Liver (tissue), 9 donors: ENCODE data around the gene PRRG2. TPM values are rescaled to one million over a fixed set of nuclear protein-coding genes. Genes with fewer than 3 reads are reported as not detected.

Source experiments
- DNase-seq: peaks from one replicate; pipeline ENCODE4 v3.0.0-alpha.2; 2017; ENCODE audit warnings: low spot score
- H3K27ac ChIP-seq, 2 donors: one replicate each; pipeline ENCODE4 v1.7.0; 2013; ENCODE audit warnings: inconsistent platforms in 2 of 2, low read length in 2 of 2, control low read depth in 1 of 2, low read depth in 1 of 2, mild to moderate bottlenecking in 1 of 2
- H3K27me3 ChIP-seq, 4 donors: one replicate each; pipeline versions ENCODE4 v1.6.1 to v1.7.0; 2013; ENCODE audit warnings: low read length in 3 of 4, inconsistent platforms in 1 of 4, mild to moderate bottlenecking in 1 of 4, moderate library complexity in 1 of 4; ENCODE audit not compliant: control insufficient read depth in 4 of 4, insufficient read depth in 4 of 4
- H3K36me3 ChIP-seq, 4 donors: one replicate each; pipeline versions ENCODE4 v1.6.1 to v1.7.0; 2013; ENCODE audit warnings: low read length in 3 of 4, mild to moderate bottlenecking in 3 of 4, low read depth in 1 of 4, moderate library complexity in 1 of 4; ENCODE audit not compliant: control insufficient read depth in 4 of 4, insufficient read depth in 3 of 4
- H3K4me1 ChIP-seq, 4 donors: one replicate each; pipeline versions ENCODE4 v1.6.1 to v1.7.0; 2013; ENCODE audit warnings: low read length in 3 of 4, mild to moderate bottlenecking in 3 of 4, moderate library complexity in 1 of 4; ENCODE audit not compliant: control insufficient read depth in 4 of 4, insufficient read depth in 4 of 4
- H3K4me3 ChIP-seq, 3 donors: one replicate each; pipeline versions ENCODE4 v1.6.1 to v1.7.0; 2013; ENCODE audit warnings: low read length in 3 of 3, control low read depth in 1 of 3, low read depth in 1 of 3, mild to moderate bottlenecking in 1 of 3
- H3K9ac ChIP-seq, 2 donors: one replicate each; pipeline ENCODE4 v1.7.0; 2013; ENCODE audit warnings: low read length in 2 of 2, mild to moderate bottlenecking in 2 of 2, moderate library complexity in 2 of 2, control low read depth in 1 of 2, low read depth in 1 of 2
- H3K9me3 ChIP-seq, 4 donors: one replicate each; pipeline versions ENCODE4 v1.6.1 to v1.7.0; 2013; ENCODE audit warnings: low read length in 3 of 4; ENCODE audit not compliant: control insufficient read depth in 4 of 4
- ATF3 ChIP-seq: IDR thresholded peaks from 2 replicates; pipeline ENCODE4 v1.6.1; 2016; ENCODE audit warnings: antibody characterized with exemption
- CTCF ChIP-seq: fragments of 150-350 bp; IDR thresholded peaks from 2 replicates; pipeline ENCODE4 v1.5.1; 2017; ENCODE audit warnings: improper control_type of control experiment, low read depth, low read length; ENCODE audit not compliant: missing input control
- EGR1 ChIP-seq, 2 donors: IDR thresholded peaks; 2 replicates each; pipeline ENCODE4 v1.6.1; 2016 to 2018; ENCODE audit warnings: antibody characterized with exemption in 2 of 2, low read depth in 2 of 2
- FOXA1 ChIP-seq: IDR thresholded peaks from 2 replicates; pipeline ENCODE4 v1.6.1; 2016; ENCODE audit warnings: antibody characterized with exemption
- GABPA ChIP-seq, 2 donors: IDR thresholded peaks in 1 of 2; conservative IDR thresholded peaks in 1 of 2; 2 replicates each; pipeline ENCODE4 v1.6.1; 2016; ENCODE audit warnings: antibody characterized with exemption in 2 of 2, mild to moderate bottlenecking in 1 of 2, moderate library complexity in 1 of 2
- HNF4A ChIP-seq, 2 donors: conservative IDR thresholded peaks; 2 replicates each; pipeline ENCODE4 v1.6.1; 2016; ENCODE audit warnings: antibody characterized with exemption in 2 of 2, mild to moderate bottlenecking in 2 of 2
- JUND ChIP-seq, 2 donors: IDR thresholded peaks; 2 replicates each; pipeline ENCODE4 v1.6.1; 2016; ENCODE audit warnings: antibody characterized with exemption in 2 of 2
- MAX ChIP-seq: IDR thresholded peaks from 2 replicates; pipeline ENCODE4 v1.6.1; 2016; ENCODE audit warnings: antibody characterized with exemption
- NR2F2 ChIP-seq: IDR thresholded peaks from 2 replicates; pipeline ENCODE4 v1.6.1; 2016; ENCODE audit warnings: antibody characterized with exemption
- RAD21 ChIP-seq, 2 donors: IDR thresholded peaks; 2 replicates each; pipeline ENCODE4 v1.6.1; 2016; ENCODE audit warnings: antibody characterized with exemption in 2 of 2, mild to moderate bottlenecking in 2 of 2
- RXRA ChIP-seq, 2 donors: IDR thresholded peaks; 2 replicates each; pipeline ENCODE4 v1.6.1; 2017 to 2018; ENCODE audit warnings: antibody characterized with exemption in 2 of 2, mild to moderate bottlenecking in 1 of 2
- SP1 ChIP-seq: IDR thresholded peaks from 2 replicates; pipeline ENCODE4 v1.6.1; 2018; ENCODE audit warnings: antibody characterized with exemption, mild to moderate bottlenecking
- TAF1 ChIP-seq: conservative IDR thresholded peaks from 2 replicates; pipeline ENCODE4 v1.6.1; 2016; ENCODE audit warnings: antibody characterized with exemption, mild to moderate bottlenecking
- YY1 ChIP-seq: IDR thresholded peaks from 2 replicates; pipeline ENCODE4 v1.6.1; 2016; ENCODE audit warnings: antibody characterized with exemption, mild to moderate bottlenecking
- WGBS: extraction: QIAGEN DNeasy Blood & Tissue Kit; methylation state at CpG from one replicate; pipeline ENCODE4 v1.1.7; 2013; 5-methylcytosine and 5-hydroxymethylcytosine counted together
- polyA plus RNA-seq, 2 donors: library from polyadenylated mRNA; stranded (reverse) in 1 of 2; unstranded in 1 of 2; fragments of 200-250 nt in 1 of 2; fragments of >200 nt in 1 of 2; fragmentation: Nextera tagmentation in 1 of 2; extraction: Ambion mirVana in 1 of 2; gene quantifications; one replicate each; pipeline versions ENCODE4 v1.2.1 to v1.2.3, GENCODE V29; 2013 to 2015
- total RNA-seq, 2 donors: library from RNA; depleted of rRNA; stranded (reverse); fragments of >200 nt; gene quantifications; one replicate each; pipeline ENCODE4 v1.2.3, GENCODE V29; 2014
- TF ChIP-seq, protein P1 (sequence below): IDR thresholded peaks from 2 replicates; pipeline ENCODE4 v1.6.1; 2016; ENCODE audit warnings: antibody characterized with exemption, mild to moderate bottlenecking
- donor health status: healthy.
- donor health status: healthy.
- donor health status: healthy.
- donor health status: healthy.
- donor health status: healthy.

Gene PRRG2
- total and polyA plus RNA-seq, 4 donors: 1.1 to 2.8 (median 2.1) TPM

DNA sequence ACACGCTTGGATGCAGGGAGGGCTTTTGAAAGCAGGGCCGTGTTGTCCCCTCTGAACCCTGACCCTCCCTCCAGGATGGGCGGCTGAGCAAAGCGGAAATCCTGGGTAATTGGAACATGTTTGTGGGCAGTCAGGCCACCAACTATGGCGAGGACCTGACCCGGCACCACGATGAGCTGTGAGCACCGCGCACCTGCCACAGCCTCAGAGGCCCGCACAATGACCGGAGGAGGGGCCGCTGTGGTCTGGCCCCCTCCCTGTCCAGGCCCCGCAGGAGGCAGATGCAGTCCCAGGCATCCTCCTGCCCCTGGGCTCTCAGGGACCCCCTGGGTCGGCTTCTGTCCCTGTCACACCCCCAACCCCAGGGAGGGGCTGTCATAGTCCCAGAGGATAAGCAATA, 38.1 kb upstream of the PRRG2 start:
- H3K36me3 ChIP-seq: peaks cover 16 to 27% (median 18%) of the 10 kb centered on the region in 4 donors
- H3K4me1 ChIP-seq: no peaks in the 10 kb centered on the region
- 92% methylated on average over 14 of the region's 14 CpGs for WGBS
- no peaks in the 10 kb centered on the region for H3K9me3 ChIP-seq
- no peak overlapping the region for H3K27ac ChIP-seq
- TF ChIP-seq GABPA (IDR thresholded peaks at IDR 0.05 in 1 of 2, conservative IDR thresholded peaks at IDR 0.05 in 1 of 2): no peak
- TF ChIP-seq ATF3: no peak
- no peak for TF ChIP-seq FOXA1
- TF ChIP-seq RAD21 (IDR thresholded peaks at IDR 0.05): no peak
- no peak for TF ChIP-seq YY1
- no peak for TF ChIP-seq RXRA (IDR thresholded peaks at IDR 0.05)
- TF ChIP-seq JUND (IDR thresholded peaks at IDR 0.05): no peak
- no peak for DNase-seq
- H3K4me3 ChIP-seq: no peak overlapping the region
- no peak overlapping the region for H3K9ac ChIP-seq
- H3K27me3 ChIP-seq: no peaks in the 10 kb centered on the region

GRCh38 chr19:49544154-49544553, 37.0 kb upstream of the PRRG2 start:
- WGBS: 73% methylated on average over 5 of the region's 5 CpGs
- H3K4me1 ChIP-seq: no peaks in the 10 kb centered on the region
- H3K4me3 ChIP-seq: no peak overlapping the region
- DNase-seq: no peak
- TF ChIP-seq RAD21 (IDR thresholded peaks at IDR 0.05): no peak
- TF ChIP-seq EGR1 (IDR thresholded peaks at IDR 0.05; ENCODE audit: low read depth in 2 of 2): no peak
- TF ChIP-seq RXRA (IDR thresholded peaks at IDR 0.05): no peak
- no peak for TF ChIP-seq TAF1
- TF ChIP-seq, protein P1, sequence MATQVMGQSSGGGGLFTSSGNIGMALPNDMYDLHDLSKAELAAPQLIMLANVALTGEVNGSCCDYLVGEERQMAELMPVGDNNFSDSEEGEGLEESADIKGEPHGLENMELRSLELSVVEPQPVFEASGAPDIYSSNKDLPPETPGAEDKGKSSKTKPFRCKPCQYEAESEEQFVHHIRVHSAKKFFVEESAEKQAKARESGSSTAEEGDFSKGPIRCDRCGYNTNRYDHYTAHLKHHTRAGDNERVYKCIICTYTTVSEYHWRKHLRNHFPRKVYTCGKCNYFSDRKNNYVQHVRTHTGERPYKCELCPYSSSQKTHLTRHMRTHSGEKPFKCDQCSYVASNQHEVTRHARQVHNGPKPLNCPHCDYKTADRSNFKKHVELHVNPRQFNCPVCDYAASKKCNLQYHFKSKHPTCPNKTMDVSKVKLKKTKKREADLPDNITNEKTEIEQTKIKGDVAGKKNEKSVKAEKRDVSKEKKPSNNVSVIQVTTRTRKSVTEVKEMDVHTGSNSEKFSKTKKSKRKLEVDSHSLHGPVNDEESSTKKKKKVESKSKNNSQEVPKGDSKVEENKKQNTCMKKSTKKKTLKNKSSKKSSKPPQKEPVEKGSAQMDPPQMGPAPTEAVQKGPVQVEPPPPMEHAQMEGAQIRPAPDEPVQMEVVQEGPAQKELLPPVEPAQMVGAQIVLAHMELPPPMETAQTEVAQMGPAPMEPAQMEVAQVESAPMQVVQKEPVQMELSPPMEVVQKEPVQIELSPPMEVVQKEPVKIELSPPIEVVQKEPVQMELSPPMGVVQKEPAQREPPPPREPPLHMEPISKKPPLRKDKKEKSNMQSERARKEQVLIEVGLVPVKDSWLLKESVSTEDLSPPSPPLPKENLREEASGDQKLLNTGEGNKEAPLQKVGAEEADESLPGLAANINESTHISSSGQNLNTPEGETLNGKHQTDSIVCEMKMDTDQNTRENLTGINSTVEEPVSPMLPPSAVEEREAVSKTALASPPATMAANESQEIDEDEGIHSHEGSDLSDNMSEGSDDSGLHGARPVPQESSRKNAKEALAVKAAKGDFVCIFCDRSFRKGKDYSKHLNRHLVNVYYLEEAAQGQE: no peak
- peaks cover 8 to 18% (median 11%) of the 10 kb centered on the region in 4 donors for H3K36me3 ChIP-seq
- no peak overlapping the region for H3K27ac ChIP-seq
- no peaks in the 10 kb centered on the region for H3K9me3 ChIP-seq
- H3K9ac ChIP-seq: no peak overlapping the region
- no peaks in the 10 kb centered on the region for H3K27me3 ChIP-seq

GRCh38 chr19:49546825-49547565, 34.1 kb upstream of the PRRG2 start:
- TF ChIP-seq HNF4A (conservative IDR thresholded peaks at IDR 0.05) (peak; percentile 27 to 37), ATF3 (no peak), CTCF (peak; percentile 94), SP1 (peak; percentile 26), YY1 (no peak), GABPA (IDR thresholded peaks at IDR 0.05 in 1 of 2, conservative IDR thresholded peaks at IDR 0.05 in 1 of 2) (peak in 1 of 2 donors; percentile 29), MAX (no peak), RAD21 (IDR thresholded peaks at IDR 0.05) (peak; percentile 95 to 96), NR2F2 (no peak), FOXA1 (no peak), EGR1 (IDR thresholded peaks at IDR 0.05; ENCODE audit: low read depth in 2 of 2) (peak in 1 of 2 donors; percentile 17)
- TF ChIP-seq, protein P1: no peak
- Histone ChIP-seq H3K9ac (no peak overlapping the region), H3K4me1 (no peaks in the 10 kb centered on the region), H3K36me3 (peaks cover 3 to 9% (median 7%) of the 10 kb centered on the region in 4 donors), H3K27ac (no peak overlapping the region), H3K27me3 (no peaks in the 10 kb centered on the region), H3K4me3 (no peak overlapping the region), H3K9me3 (no peaks in the 10 kb centered on the region)
- WGBS: 12% methylated on average over 9 of the region's 9 CpGs
- peak; percentile 74 for DNase-seq
